Activated T-helper 9 cell treated with anti-CD3 and anti-CD28 coated beads, Interleukin-2, amount 50 U/mL, for 16 hours (primary cell): Measurements from ENCODE around the gene DCP2.

Experiments
- DNase-seq: peaks from one replicate; pipeline ENCODE4 v3.0.0-alpha.2; 2020; ENCODE audit warnings: low read depth

The DCP2 gene

DNA sequence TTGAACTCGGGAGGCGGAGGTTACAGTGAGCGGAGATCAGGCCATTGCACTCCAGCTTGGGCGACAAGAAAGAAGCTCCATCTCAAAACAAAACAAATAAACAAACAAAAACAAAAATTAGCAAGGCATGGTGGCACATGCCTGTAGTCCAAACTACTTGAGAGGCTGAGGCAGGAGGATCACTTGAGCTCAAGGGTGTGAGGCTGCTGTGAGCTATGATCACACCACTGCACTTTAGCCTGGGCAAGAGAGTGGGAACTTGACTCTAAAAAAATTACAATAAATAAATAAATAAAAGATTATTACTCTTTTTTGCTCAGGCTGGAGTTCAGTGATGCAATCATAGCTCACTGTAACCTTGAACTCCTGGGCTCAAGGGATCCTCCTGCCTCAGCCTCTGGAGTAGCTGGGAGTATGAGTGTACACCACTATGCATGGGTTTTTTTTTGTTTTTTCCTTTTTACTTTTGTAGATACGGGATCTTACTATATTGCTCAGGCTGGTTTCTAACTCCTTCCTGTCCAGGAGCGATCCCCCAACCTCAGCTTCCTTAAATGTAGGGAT, 9.0 kb upstream of the DCP2 start:
- no peak for DNase-seq

DNA sequence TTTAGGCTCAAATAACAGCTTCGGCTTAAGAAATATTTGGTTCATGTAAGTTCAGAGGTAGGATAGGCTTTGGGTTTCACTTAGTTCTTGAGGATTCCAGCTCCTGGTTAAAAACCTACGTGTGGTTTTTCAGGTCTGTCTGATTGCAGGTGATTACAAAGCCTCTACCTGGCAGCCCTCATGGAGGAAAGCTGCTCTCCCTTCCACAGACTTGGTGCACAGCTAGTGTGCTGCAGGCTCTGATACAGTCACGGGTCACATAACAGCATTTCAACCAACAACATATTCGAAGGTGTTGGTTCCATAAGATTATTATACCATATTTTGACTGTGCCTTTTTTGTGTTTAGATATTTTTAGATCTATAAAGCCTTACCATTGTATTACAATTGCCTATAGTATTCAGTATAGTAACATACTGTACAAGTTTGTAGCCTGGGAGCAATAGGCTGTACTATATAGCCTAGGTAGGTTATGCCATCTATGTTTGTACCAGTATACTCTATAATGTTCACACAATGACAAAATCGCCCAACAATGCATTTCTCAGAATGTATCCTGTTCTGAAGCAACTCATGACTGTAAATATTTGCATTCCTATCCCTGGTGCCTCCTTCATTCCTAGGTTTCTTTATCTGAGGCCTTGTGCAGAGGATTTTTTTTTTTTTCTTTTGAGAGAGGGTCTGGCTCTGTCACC, 8.0 kb upstream of the DCP2 start:
- DNase-seq = no peak

DNA sequence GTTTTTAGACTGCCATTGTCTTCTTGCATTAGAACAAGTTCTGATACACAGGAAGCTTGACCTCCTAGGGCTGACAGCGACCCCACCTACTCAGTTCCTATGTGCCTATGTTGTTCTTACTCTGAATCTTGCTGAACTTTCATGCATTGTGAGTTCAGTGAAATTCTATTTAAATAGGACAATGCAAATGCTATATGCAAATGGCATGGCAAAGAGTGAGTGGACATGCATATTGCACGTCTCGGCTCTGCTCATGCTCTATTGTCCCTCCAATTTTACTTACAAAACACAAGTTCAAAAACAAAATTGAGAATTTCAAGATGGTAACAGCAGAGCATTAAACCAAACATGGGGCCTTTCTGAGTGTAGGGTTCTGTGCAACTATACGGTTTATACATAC, 5.3 kb upstream of the DCP2 start:
- DNase-seq = no peak

DNA sequence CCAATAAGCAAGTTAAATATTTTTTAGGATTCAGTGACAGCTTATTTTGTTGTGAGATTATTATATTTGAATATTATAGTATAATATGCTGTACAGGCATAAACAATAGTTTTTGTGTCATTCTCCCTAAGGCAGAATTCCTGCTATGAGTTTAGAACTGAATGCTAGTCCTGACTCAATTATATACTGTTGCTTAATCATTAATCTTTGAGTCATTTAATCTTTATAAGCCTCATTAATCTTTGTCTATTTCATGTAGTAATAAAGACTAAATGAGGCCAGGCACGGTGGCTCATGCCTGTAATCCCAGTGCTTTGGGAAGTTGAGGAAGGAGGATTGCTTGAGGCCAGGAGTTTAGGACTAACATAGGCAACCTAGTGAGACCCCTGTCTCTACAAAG, 3.6 kb upstream of the DCP2 start:
- no peak for DNase-seq

DNA sequence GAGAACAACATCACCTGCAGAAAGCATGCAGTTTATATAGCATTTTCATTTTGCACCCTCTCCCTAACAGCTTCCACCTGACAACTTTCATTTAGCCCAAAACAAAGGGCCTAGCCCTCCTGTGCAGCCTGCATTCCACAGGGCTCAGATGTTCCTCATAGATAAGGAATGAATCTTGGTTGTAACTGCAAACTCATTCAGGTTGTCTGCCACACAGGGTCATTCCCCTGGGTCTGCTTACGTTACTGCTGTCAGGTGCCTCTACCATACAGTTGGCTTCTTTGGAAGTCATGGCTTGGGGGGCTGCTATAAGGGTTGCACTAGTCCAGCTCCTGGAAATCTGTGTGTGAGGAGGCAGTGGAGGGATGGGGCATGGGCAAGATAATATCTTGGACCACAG, 2.7 kb upstream of the DCP2 start:
- no peak for DNase-seq

DNA sequence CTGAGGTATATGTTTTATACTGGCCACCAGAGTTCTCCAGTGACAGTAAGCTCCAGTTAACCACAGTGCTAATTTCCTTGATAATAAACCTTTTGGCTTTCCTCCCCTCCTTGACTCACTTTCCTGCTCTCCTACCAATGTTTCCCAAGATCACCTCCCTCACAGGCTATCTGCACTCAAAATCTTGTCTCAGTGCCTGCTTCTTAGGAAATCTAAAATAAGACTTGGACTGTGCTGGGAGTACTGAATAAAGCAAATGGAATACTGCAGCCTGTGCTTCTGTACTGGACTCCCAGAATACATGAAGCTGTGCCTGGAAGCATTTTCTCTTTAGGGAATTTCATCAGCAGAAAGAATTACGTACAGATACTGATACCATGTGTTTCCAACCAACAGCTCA, 1.7 kb upstream of the DCP2 start:
- DNase-seq = no peak

DNA sequence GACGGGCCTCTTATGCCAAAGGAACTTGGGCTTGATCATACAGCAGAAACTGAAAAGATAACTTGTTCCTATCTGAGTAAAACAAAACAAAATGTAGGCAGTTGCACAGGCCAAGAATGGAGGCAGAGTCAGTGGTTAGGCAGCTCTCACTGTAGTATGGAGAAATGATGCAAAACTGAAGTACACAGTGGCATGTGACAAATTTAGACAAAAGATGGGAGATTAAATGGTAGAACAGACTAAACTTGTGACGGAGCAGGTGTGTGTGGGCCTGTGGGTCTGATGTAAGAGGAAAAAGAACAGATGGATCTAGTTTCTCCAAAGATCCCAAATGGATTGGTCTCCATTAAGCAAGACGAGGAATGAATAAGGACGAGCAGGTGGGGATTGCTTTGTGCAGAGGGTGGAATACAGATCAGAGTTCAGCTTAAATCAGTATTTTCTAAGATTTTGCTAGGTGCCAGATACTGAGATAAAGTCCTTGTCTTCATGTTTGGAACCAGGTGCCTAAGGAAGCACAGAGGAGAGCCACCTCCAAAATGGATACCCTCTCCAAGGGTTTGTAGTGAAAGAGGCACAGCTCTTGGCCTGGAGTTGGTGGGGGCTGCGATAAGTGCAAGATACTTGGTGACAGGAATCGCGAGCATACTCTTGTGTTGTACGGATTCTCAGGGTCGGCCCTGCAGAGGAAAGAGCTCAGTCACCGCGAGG, 722 bp upstream of the DCP2 start:
- no peak for DNase-seq

DNA sequence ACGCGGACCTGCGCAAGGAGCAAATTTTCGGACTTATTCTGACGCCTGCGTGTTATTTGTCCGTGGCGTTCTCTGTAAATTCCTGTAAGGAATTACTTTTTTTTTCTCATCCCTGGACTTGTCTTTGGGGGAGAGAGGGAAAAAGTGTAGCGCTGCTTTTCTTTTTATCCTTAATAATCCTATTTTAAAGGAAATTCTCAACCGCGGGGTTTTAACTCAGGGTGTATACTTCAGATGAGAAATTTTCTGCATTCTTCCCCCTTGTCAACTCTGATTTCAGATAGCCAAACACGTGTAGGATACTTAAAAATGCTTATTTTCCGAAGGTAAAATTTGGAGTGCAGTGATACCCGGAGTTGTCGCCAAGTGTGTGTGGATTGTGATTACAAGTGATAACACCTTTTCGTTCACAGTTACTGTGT, 853 bp downstream of the DCP2 start:
- no peak for DNase-seq

DNA sequence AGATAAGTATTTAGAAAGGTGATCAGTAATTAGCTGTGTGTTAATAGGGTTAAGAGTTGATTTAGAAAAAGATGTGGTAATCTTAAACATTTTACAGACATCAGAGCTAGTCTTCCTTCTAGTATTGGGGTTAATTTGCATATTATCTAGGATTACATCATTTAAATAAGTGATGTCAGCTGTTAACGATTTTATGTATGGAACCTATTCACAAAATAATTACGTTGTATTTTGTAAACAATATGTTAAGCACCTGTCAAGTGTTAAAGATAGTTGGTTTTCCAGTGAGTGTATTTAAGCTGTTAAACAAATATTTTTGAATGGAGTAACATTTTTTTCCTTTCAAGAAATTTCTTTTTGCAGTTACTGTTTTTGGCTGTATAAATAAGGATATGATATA, 2.2 kb downstream of the DCP2 start:
- DNase-seq = no peak

DNA sequence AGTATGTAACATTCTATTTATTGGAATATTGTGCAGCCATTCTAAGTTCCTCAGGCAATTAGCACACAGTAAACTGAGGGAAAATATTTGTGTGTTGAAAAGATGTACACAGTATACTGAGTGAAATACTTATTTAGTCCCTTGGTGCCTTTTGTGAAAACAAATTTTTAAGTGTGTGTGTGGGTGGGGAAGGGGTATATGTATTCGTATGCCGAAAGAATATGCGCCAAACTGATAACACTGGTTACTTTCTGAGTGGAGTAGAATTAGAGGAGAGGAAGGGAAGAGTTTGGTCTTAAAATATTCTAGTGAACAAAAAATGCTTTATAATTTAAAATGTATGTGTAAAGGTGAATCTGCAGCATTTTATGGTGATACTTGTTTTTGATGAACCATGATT, 3.1 kb downstream of the DCP2 start:
- no peak for DNase-seq

DNA sequence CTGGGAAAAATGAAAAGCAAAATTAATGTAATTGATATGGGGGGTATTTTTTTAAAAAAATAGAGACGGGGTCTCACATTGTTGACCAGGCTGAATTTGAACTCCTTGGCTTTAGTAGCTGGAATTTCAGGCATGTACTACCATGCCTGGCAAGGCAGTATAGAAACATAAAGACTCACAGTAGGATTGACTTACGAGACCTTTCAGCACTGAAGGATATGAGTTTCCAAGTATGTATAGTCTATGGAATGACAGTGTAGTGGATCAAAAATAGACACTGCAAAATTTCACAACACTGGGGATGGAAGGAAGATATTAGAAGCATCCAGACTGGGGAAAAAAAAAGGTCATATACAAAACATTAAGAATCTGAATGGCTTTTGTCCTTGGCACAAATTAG, 6.8 kb downstream of the DCP2 start:
- no peak for DNase-seq

DNA sequence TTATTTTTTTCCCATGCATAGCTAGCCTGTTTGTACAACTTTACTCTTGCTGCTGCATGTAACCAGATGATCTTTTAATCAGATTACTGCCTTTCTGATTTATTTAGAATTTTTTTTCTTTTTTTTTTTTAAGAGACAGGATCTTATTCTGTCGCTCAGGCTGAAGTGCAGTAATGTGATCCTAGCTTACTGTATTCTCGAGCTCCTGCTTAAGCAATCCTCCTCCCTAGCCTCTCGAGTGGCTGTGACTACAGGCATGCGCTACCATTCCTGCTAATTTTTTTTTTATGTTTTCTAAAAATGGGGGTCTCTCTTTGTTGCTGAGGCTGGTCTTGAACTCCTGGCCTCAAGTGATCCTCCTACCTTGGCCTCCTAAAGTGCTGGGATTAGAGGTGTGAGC, 9.6 kb downstream of the DCP2 start:
- DNase-seq = no peak

DNA sequence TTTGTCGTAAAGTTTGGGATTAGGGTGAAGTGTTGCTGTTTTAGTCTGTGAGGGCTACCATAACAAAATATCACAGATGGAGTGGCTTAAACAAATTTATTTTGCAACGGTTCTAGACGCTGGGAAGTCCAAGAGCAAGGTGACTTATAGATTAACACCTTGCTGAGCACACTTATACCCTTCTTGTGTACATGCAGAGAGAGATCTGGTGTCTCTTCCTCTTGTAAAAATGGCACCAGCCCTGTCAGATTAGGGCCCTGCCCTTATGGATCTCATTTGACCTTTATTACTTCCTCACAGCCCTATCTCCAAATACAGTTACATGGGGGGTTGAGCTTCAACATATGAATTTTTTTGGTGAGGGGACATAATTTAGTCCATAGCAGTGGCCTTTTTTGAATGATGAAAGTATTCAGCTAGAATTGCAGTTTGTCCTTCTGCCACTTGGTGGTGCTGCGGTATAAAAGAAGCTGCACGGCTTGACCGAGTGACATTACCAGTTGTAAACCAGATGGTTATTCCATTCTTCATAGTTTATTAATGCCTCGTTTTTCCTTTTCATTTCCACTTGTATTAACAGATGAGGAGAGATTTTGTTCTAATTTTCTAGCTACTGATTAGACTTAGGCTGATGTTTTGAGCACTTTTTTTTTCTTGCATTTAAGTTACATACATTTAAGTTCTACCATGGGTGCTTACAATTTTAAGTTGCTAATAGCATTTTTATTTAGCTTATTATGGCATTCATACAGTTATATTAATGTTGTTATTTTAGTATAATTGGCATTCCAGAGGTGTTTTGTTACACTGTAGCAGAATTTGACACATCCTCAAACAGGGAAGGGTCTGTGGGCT, 19.4 kb downstream of the DCP2 start:
- peak; percentile 58 for DNase-seq

DNA sequence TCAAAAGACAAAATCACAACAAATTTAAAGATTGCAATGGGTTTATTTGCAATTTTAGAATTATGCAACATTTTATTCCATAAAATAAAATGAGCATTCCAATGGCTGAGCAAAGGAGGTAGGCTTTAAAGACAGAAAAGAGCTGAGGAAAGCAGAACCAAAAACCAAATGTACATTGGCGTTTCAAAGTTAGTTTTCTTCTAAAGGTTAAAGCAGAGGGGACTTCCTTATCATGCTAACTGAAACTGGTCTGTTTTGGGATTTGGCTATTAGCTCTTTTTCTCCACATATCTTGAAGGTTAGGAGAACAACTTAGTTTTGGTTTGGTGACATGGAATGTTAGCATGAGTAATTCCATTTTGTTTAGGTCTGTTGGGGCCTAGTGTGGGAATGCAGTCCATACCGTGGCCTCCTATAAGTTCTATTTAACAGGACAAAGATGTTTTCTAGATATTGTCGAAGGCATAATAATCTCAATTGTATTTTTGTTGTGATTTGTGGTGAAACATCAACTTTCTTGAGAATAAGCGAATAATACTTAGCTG, 20.3 kb downstream of the DCP2 start:
- DNase-seq = no peak

DNA sequence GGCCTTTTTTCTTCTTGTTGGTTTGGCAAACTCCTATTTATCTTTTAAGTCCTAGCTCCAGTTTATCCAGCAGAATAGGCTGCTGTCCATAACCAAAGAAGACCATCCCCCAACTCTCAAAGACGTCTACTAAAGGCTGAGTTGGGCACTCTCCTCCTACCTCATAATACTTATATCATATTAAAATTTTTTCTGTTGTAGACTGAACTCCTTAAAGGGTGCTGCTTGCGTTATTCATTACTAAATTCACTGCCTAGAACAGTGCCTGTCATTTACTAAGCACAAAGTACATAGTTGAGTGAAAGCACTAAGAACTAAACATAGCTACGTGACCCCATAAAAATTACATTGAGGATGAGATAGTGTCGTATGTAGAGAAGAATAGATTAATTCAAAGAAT, 21.7 kb downstream of the DCP2 start:
- DNase-seq = no peak

DNA sequence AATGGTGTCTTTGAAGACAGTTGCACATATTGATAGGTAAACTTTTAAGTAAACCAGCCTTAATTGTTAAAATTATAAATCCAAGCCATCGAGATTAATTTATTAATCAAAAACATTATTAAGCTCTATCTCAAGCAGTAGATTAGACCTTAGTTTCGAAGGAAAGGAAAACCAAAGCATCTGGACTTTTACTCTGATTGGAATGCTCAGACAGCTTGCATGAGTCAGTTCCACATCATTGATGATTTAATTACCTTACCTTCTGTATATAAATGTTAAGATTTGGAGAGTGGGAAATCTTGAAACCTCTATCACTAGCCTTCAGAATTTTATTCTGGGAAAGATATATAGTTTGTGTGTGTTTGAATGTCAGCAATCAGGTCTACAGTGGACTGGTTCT, 23.9 kb downstream of the DCP2 start:
- DNase-seq = no peak

DNA sequence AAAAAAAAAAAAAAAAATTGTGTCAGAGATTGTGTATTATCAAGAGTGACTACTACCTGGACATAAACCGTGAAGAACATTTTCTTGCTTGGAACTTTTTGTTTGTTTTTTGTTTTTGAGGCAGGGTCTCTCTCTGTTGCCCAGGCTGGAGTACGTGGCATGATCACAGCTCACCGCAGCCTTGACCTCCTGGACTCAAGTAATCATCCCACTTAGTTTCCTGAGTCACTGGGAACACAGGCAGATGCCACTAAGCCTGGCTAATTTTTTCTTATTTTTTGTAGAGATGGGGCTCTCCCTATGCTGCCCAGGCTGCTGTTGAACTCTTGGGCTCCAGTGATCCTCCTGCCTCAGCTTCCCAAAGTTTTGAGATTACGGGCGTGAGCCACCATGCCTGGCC, 25.8 kb downstream of the DCP2 start:
- DNase-seq = no peak

DNA sequence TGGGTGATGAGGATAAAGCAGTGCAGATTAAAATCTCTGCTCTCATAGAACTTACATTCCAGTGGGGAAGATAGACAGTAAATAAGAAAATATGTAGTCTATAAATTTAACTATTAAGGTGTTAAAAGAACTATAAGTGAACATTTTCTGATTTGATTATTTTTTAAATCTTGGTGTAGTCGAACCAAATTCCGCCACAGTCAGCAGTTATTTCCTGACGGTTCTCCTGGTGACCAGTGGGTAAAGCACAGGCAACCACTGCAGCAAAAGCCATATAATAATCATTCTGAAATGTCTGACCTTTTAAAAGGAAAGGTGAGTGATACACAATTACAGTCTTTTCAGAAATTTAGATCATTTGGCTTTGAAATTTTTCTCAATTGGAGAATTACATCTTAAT, 27.2 kb downstream of the DCP2 start:
- no peak for DNase-seq

DNA sequence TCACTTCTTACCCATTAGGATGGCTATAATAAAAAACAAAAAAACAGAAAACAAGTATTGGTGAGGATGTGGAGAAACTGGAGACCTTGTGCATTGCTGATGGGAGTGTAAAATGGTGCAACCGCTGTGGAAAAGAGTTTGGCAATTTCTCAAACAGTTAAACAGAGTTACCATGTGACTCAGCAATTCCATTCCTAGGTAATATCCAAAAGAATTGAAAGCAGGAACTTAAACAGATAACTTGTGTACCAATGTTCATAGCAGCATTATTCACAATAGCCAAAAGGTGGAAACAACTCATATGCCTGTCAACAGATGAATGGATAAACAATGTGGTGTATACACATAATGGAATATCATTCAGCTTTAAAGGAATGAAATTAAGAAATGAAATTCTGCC, 28.9 kb downstream of the DCP2 start:
- no peak for DNase-seq

DNA sequence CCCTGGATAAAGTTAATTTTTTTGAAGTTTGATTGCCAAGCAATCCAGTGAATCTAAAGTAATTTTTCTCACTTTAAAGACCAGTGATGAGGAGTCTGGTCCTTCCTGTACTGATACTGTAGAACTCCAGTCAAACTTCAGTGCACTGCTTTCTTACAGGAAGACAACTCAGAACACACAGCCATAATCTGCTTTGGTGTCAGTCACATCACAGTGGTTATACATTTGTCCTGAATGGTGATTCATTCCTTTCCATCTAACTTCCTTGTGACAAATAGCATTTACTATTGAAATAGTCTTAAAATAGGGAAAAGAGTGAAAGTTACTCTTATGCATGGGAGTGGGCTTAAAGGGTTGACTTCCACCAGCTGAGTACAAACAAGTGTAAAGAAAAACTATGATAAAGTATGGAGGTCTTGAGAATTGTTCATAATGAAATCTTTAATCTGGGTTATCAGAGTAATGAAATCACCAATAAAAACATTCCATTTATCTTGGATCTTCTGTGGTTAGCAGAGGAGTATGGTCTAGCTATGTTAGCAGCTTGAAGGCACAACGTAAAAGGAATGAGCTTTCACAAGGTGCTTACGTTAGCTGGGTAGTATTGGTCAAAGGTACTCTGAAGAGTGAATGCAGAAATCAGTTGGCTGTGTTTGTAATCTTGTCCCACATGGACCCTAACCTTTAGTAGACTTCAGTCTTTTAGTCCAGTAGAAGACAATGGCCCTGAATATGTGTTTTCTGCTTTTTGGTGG, 41.5 kb downstream of the DCP2 start:
- DNase-seq = no peak

DNA sequence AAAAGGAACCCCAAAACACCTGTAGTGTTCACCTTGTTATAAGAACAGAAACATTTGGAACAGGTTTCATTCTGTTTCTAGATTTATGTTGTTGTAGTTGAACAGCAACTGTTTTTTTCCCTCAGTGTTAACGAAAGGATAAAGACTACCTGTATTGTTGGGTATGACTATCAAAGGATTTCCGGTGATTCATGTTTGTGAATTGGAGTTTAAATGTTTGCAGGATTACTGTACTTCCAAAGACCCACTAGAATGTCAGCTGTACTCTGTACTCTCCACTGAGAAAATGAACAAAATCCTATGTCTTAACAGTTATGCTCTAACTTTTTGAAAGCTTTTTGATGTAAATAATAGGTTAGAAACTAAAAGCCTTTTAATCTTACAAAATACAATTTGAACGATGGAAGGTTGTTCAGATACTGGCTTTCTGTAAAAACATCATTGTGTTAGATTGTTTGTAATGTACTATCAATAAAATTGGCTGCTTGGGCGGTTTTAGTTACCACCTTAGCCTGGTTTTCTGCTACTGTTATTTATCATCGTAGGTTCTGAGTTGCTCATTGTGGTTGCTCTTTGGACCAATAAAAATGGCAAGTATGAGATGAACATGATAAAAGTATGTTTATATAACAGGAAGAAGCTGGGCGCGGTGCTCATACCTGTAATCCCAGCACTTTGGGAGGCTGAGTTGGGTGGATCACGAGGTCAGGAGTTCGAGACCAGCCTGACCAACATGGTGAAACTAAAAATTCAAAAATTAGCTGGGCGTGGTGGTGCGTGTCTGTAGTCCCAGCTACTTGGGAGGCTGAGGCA, 44.1 kb downstream of the DCP2 start:
- no peak for DNase-seq
